ENCODE data around the gene ENGASE.

The ENGASE gene

GRCh38 chr17:79116575-79117368 is 42.1 kb downstream of the ENGASE start:
- no peak for DNase-seq

GRCh38 chr17:79117905-79118487 is 43.4 kb downstream of the ENGASE start:
- DNase-seq = no peak

GRCh38 chr17:79118924-79119323 is 44.3 kb downstream of the ENGASE start:
- DNase-seq = no peak

GRCh38 chr17:79120259-79120658 is 45.6 kb downstream of the ENGASE start:
- no peak for DNase-seq

- DNase-seq = no peak
Observed at GRCh38 chr17:79123988-79124387, 49.4 kb downstream of the ENGASE start.

GRCh38 chr17:79124513-79125209 is 50.0 kb downstream of the ENGASE start:
- DNase-seq = no peak

GRCh38 chr17:79125503-79125902 is 50.9 kb downstream of the ENGASE start:
- peak in 1 of 3 experiments; percentile 35 for DNase-seq

GRCh38 chr17:79126139-79126538 is 51.5 kb downstream of the ENGASE start:
- no peak for DNase-seq

GRCh38 chr17:79127534-79128135 is 53.0 kb downstream of the ENGASE start:
- DNase-seq = no peak

GRCh38 chr17:79129523-79129922 is 54.9 kb downstream of the ENGASE start:
- DNase-seq = no peak

- DNase-seq = no peak
Observed at GRCh38 chr17:79130536-79131273, 56.1 kb downstream of the ENGASE start.

GRCh38 chr17:79131274-79131635 is 56.6 kb downstream of the ENGASE start:
- no peak for DNase-seq

- DNase-seq = peak; percentile 18 to 88 (median 80)
Observed at GRCh38 chr17:79131701-79132100, 57.1 kb downstream of the ENGASE start.

GRCh38 chr17:79132271-79133064 is 57.8 kb downstream of the ENGASE start:
- DNase-seq = peak; percentile 82 to 95 (median 90)

- no peak for DNase-seq
Observed at GRCh38 chr17:79133214-79133613, 58.6 kb downstream of the ENGASE start.

GRCh38 chr17:79133985-79134384 is 59.4 kb downstream of the ENGASE start:
- DNase-seq = no peak

GRCh38 chr17:79135011-79135410 is 60.4 kb downstream of the ENGASE start:
- DNase-seq = no peak

GRCh38 chr17:79135628-79136405 is 61.2 kb downstream of the ENGASE start:
- no peak for DNase-seq

Data from NCI-H1417 (cell line).